BJ (cell line): ENCODE data around the gene FMO2. TPM values are rescaled to one million over a fixed set of nuclear protein-coding genes. Genes with fewer than 3 reads are reported as not detected.

Experiments
- CTCF ChIA-PET: fragments of 350-600 bp; formaldehyde crosslinking; extraction: SDS; loops from one replicate; lab custom pipeline; 2021; ENCODE audit warnings: antibody characterized with exemption, inconsistent platforms; lab: Yijun Ruan, JAX
- POLR2A ChIA-PET: fragments of 300-600 bp; sonication (Branson Sonifier 250); formaldehyde crosslinking; extraction: SDS; loops from one replicate; lab custom pipeline; 2021; ENCODE audit warnings: antibody characterized with exemption; lab: Charles Lee
- DNase-seq: peaks from one replicate; pipeline ENCODE4 v3.0.0-alpha.2; 2011; ENCODE audit warnings: low read depth
- H3K27me3 ChIP-seq: 2 replicates; pipeline ENCODE4 v1.6.0; 2011; ENCODE audit warnings: low read length; ENCODE audit not compliant: control insufficient read depth, insufficient read depth
- H3K36me3 ChIP-seq: 2 replicates; pipeline ENCODE4 v1.5.1; 2011; ENCODE audit warnings: low read length; ENCODE audit not compliant: control insufficient read depth, insufficient read depth
- H3K4me3 ChIP-seq: 2 replicates; pipeline ENCODE4 v1.5.1; 2011; ENCODE audit warnings: low read depth, mild to moderate bottlenecking, control low read depth, low read length
- CTCF ChIP-seq: IDR thresholded peaks from 2 replicates; pipeline ENCODE4 v1.5.1; 2011; ENCODE audit warnings: low read depth, mild to moderate bottlenecking, control low read depth, inconsistent platforms, low read length, moderate library complexity; ENCODE audit not compliant: insufficient read depth
- polyA plus RNA-seq: library from polyadenylated mRNA; depleted of rRNA; stranded (reverse); fragments of >200 nt; gene quantifications from 2 replicates; pipeline ENCODE4 v1.2.3, GENCODE V29; 2011

Gene FMO2
- polyA plus RNA-seq, 1 experiment: 0.17 TPM

- POLR2A ChIA-PET: no interaction called here
Observed at GRCh38 chr1:171195767-171196166, 10.7 kb downstream of the FMO2 start.

GRCh38 chr1:171196351-171196750 lies 11.3 kb downstream of the FMO2 start:
- DNase-seq: no peak
- POLR2A ChIA-PET: no interaction called here
- no peak for TF ChIP-seq CTCF
- Histone ChIP-seq H3K27me3 (no peaks in the 10 kb centered on the region), H3K4me3 (no peak overlapping the region), H3K36me3 (no peaks in the 10 kb centered on the region)
- CTCF ChIA-PET: interaction anchor here (3.3 kb wide), 1 partner anchor 14 kb away, joined by 10 read pairs; no protein-coding TSS in a partner anchor

More at GRCh38 chr1:171195767-171196166, 10.7 kb downstream of the FMO2 start:
- no peak for DNase-seq
- CTCF ChIA-PET: no interaction called here
- H3K27me3 ChIP-seq: no peaks in the 10 kb centered on the region
- no peaks in the 10 kb centered on the region for H3K36me3 ChIP-seq
- H3K4me3 ChIP-seq: no peak overlapping the region
- no peak for TF ChIP-seq CTCF

- TF ChIP-seq CTCF: no peak
- CTCF ChIA-PET: interaction anchor here (0.9 to 3.3 kb wide), 5 partner anchors 13 to 115 kb away, joined by 3 to 10 read pairs (median 3); no protein-coding TSS in a partner anchor
- POLR2A ChIA-PET: interaction anchor here (0.7 kb wide), 1 partner anchor 82 kb away, joined by 4 read pairs; no protein-coding TSS in a partner anchor
Observed at GRCh38 chr1:171198081-171198480, 13.0 kb downstream of the FMO2 start.

GRCh38 chr1:171204296-171204695 lies 19.2 kb downstream of the FMO2 start:
- Histone ChIP-seq H3K4me3 (no peak overlapping the region), H3K27me3 (no peaks in the 10 kb centered on the region), H3K36me3 (no peaks in the 10 kb centered on the region)
- CTCF ChIA-PET: interaction anchor here (2.2 kb wide), 1 partner anchor 10 kb away, joined by 8 read pairs; no protein-coding TSS in a partner anchor
- no peak for DNase-seq
- TF ChIP-seq CTCF: no peak
- POLR2A ChIA-PET: no interaction called here

More at GRCh38 chr1:171198081-171198480, 13.0 kb downstream of the FMO2 start:
- no peak for DNase-seq
- H3K4me3 ChIP-seq: no peak overlapping the region
- no peaks in the 10 kb centered on the region for H3K27me3 ChIP-seq
- H3K36me3 ChIP-seq: no peaks in the 10 kb centered on the region

- no peak for DNase-seq
- ChIA-PET POLR2A (no interaction called here), CTCF (interaction anchor here (1.1 to 1.8 kb wide), 2 partner anchors 21 to 107 kb away, joined by 3 to 7 read pairs; partner anchors contain the start of gene FMO4)
- H3K27me3 ChIP-seq: no peaks in the 10 kb centered on the region
- TF ChIP-seq CTCF: no peak
- H3K4me3 ChIP-seq: no peak overlapping the region
- no peaks in the 10 kb centered on the region for H3K36me3 ChIP-seq
Observed at GRCh38 chr1:171206204-171206977, 21.3 kb downstream of the FMO2 start.
